HuH-7.5 (cell line): Measurements from ENCODE around the gene FAM89B.
A peak's percentile ranks its signal among the peaks of the same experiment; 100 is the strongest.
"Not testable (repeated sequence)": the region's sequence is repeated elsewhere in the genome, so short reads cannot be mapped to it uniquely, and the experiment has no call there.

ENCODE experiments used
- DNase-seq: peaks from one replicate; pipeline ENCODE4 v3.0.0; 2011; ENCODE audit warnings: low spot score

FAM89B gene

GRCh38 chr11:65556470-65557279, 15.7 kb upstream of the FAM89B start:
- DNase-seq = no peak

GRCh38 chr11:65557280-65558001, 14.9 kb upstream of the FAM89B start:
- no peak for DNase-seq

- DNase-seq = peak; percentile 83
Measured at GRCh38 chr11:65558002-65558929, 14.1 kb upstream of the FAM89B start, which contains the start of gene LTBP3. Gene LTBP3, minus strand, starts transcription at chr11:65558359. Its CDS starts 400 bp downstream, at chr11:65557959.

GRCh38 chr11:65558930-65559509, 13.3 kb upstream of the FAM89B start:
- no peak for DNase-seq

GRCh38 chr11:65559535-65559934, 12.8 kb upstream of the FAM89B start:
- no peak for DNase-seq

GRCh38 chr11:65559951-65560537, 12.3 kb upstream of the FAM89B start:
- no peak for DNase-seq

GRCh38 chr11:65560555-65561418, 11.6 kb upstream of the FAM89B start:
- DNase-seq = no peak

- no peak for DNase-seq
Measured at GRCh38 chr11:65562020-65562419, 10.3 kb upstream of the FAM89B start.

- no peak for DNase-seq
Measured at GRCh38 chr11:65562788-65563187, 9.6 kb upstream of the FAM89B start.

- no peak for DNase-seq
Measured at GRCh38 chr11:65563601-65564000, 8.7 kb upstream of the FAM89B start.

- DNase-seq = not testable (repeated sequence)
Measured at GRCh38 chr11:65564879-65565559, 7.3 kb upstream of the FAM89B start.

GRCh38 chr11:65565624-65566453, 6.5 kb upstream of the FAM89B start:
- no peak for DNase-seq

- no peak for DNase-seq
Measured at GRCh38 chr11:65569164-65569972, 3.0 kb upstream of the FAM89B start.

GRCh38 chr11:65569973-65570918, 2.1 kb upstream of the FAM89B start, which contains the start of gene ZNRD2:
Gene ZNRD2, plus strand, starts transcription at chr11:65570477. Its CDS starts 15 bp downstream, at chr11:65570492.
- DNase-seq = peak; percentile 98

GRCh38 chr11:65571420-65571819, 918 bp upstream of the FAM89B start:
- DNase-seq = no peak

GRCh38 chr11:65571940-65572339, 398 bp upstream of the FAM89B start:
- DNase-seq = peak; percentile 75
